ENCODE data around the gene TRHDE. TPM values are rescaled to one million over a fixed set of nuclear protein-coding genes. Genes with fewer than 3 reads are reported as not detected.

The TRHDE gene
- total and polyA plus RNA-seq, 4 donors, result 0.19 to 7.5 (median 3.5) TPM

DNA sequence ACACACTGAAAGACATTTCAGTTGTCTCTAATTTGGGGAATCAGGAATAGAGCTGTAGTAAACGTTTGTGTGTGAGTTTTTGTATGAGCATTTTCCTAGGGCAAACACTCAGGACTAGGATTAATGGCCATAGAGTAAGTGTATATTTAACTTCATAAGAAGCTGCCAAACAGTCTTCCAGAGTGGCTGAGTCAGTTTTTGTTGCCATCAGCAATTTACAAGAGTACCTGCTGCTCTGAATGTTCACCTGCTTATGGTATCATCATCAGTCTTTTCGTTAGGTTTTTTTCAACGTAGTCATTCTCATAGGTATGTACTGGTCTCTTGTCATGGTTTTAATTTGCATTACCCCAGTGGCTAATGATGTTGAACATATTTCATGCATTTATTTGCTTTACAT, 30.6 kb upstream of the TRHDE start:
- Histone ChIP-seq H3K9ac (ENCODE audit: insufficient read depth in 1 of 2, low read length in 2 of 2) (no peak overlapping the region), H3K27ac (ENCODE audit: low read depth in 1 of 2, low read length in 1 of 2) (no peak overlapping the region), H3K4me3 (no peak overlapping the region), H3K27me3 (ENCODE audit: control insufficient read depth in 3 of 3, insufficient read depth in 3 of 3, low read length in 2 of 3) (no peaks in the 10 kb centered on the region), H3K9me3 (ENCODE audit: control insufficient read depth in 4 of 4, insufficient read depth in 3 of 4, low read length in 3 of 4) (no peaks in the 10 kb centered on the region), H3K36me3 (ENCODE audit: control insufficient read depth in 4 of 4, insufficient read depth in 4 of 4, low read length in 4 of 4) (no peaks in the 10 kb centered on the region), H3K4me1 (ENCODE audit: control insufficient read depth in 5 of 5, insufficient read depth in 5 of 5, low read length in 5 of 5) (no peaks in the 10 kb centered on the region)
- no peak for DNase-seq
- no peak for ATAC-seq (ENCODE audit: insufficient read depth, low FRiP score)
- TF ChIP-seq, protein P1, sequence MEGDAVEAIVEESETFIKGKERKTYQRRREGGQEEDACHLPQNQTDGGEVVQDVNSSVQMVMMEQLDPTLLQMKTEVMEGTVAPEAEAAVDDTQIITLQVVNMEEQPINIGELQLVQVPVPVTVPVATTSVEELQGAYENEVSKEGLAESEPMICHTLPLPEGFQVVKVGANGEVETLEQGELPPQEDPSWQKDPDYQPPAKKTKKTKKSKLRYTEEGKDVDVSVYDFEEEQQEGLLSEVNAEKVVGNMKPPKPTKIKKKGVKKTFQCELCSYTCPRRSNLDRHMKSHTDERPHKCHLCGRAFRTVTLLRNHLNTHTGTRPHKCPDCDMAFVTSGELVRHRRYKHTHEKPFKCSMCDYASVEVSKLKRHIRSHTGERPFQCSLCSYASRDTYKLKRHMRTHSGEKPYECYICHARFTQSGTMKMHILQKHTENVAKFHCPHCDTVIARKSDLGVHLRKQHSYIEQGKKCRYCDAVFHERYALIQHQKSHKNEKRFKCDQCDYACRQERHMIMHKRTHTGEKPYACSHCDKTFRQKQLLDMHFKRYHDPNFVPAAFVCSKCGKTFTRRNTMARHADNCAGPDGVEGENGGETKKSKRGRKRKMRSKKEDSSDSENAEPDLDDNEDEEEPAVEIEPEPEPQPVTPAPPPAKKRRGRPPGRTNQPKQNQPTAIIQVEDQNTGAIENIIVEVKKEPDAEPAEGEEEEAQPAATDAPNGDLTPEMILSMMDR (IDR thresholded peaks at IDR 0.05; ENCODE audit: control extremely low read depth, extremely low read depth), result no peak
- WGBS, 2 donors, result 72 to 73% methylated on average over 3 of the region's 3 CpGs

DNA sequence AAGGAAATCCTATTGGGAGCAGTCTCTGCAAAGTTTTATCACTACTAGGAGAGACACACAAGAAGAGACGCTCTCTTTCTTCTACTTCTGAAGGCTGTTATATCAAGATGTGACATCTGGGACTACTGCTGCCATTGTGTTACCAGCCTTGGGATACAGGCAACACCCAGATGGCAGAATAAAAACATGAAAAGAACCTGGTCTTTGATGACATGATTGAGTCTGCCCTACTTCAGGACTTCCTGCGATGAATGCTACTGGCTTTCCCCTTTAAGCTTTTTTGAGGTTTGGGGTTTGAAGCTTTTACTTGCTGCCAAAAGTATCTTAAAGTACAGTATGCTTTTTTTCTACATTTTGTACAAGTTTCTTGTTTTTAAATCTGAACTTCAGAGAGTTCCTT, 29.2 kb upstream of the TRHDE start:
- Histone ChIP-seq H3K27me3 (ENCODE audit: control insufficient read depth in 3 of 3, insufficient read depth in 3 of 3, low read length in 2 of 3) (no peaks in the 10 kb centered on the region), H3K9ac (ENCODE audit: insufficient read depth in 1 of 2, low read length in 2 of 2) (no peak overlapping the region), H3K9me3 (ENCODE audit: control insufficient read depth in 4 of 4, insufficient read depth in 3 of 4, low read length in 3 of 4) (no peaks in the 10 kb centered on the region), H3K36me3 (ENCODE audit: control insufficient read depth in 4 of 4, insufficient read depth in 4 of 4, low read length in 4 of 4) (no peaks in the 10 kb centered on the region), H3K4me3 (no peak overlapping the region), H3K27ac (ENCODE audit: low read depth in 1 of 2, low read length in 1 of 2) (no peak overlapping the region), H3K4me1 (ENCODE audit: control insufficient read depth in 5 of 5, insufficient read depth in 5 of 5, low read length in 5 of 5) (no peaks in the 10 kb centered on the region)
- TF ChIP-seq, protein P1 (IDR thresholded peaks at IDR 0.05; ENCODE audit: control extremely low read depth, extremely low read depth), result no peak
- ATAC-seq (ENCODE audit: insufficient read depth, low FRiP score) (no peak), DNase-seq (no peak)
- WGBS, 2 donors, result 94 to 100% methylated on average over 2 of the region's 2 CpGs

DNA sequence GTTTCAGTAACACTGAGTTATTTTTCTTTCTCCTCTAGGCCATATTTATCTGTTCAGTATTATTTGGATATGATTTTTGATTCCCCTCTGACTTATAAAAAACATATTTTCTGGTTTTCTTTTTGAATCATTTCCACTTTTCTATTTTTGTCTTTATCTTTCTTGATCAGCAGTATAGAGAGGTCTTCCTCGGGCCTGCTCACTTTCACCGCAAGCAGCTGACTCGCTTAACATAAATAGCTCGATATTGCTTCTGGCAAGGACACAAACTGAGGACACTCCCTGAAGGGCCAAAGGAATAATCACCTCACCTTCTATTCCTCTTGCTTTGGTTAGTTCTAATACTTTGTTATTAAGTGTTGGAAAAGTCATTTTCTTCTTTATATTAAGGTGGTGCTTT, 25.8 kb upstream of the TRHDE start:
- 76 to 89% methylated on average over 4 of the region's 4 CpGs for WGBS, 2 donors
- Histone ChIP-seq H3K9ac (ENCODE audit: insufficient read depth in 1 of 2, low read length in 2 of 2) (no peak overlapping the region), H3K36me3 (ENCODE audit: control insufficient read depth in 4 of 4, insufficient read depth in 4 of 4, low read length in 4 of 4) (no peaks in the 10 kb centered on the region), H3K9me3 (ENCODE audit: control insufficient read depth in 4 of 4, insufficient read depth in 3 of 4, low read length in 3 of 4) (peaks cover 0 to 3% (median 0%) of the 10 kb centered on the region in 4 donors), H3K4me3 (no peak overlapping the region), H3K27me3 (ENCODE audit: control insufficient read depth in 3 of 3, insufficient read depth in 3 of 3, low read length in 2 of 3) (no peaks in the 10 kb centered on the region), H3K27ac (ENCODE audit: low read depth in 1 of 2, low read length in 1 of 2) (no peak overlapping the region), H3K4me1 (ENCODE audit: control insufficient read depth in 5 of 5, insufficient read depth in 5 of 5, low read length in 5 of 5) (no peaks in the 10 kb centered on the region)
- DNase-seq, result no peak
- ATAC-seq (ENCODE audit: insufficient read depth, low FRiP score), result no peak
- TF ChIP-seq, protein P1 (IDR thresholded peaks at IDR 0.05; ENCODE audit: control extremely low read depth, extremely low read depth), result no peak

DNA sequence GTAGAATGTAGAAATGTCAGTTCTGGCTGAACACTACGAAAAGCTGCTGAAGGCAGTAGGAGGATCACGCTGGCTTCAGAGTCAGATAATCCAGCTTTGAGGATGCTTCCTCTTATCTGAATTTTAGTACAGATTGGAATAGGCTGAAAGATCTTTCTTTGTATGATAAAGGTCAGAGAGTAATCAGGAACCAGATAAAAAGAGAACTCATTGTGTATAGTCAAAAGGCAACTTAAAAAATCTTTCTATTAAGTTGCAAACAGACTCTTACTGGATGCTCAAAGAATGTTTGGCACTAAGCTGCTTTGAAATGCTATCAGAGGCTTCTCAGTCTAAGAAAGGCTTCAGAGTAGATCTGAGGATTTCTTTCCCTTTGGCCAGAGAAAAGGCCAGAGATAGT, 21.8 kb upstream of the TRHDE start:
- 78 to 86% methylated on average over 2 of the region's 2 CpGs for WGBS, 2 donors
- no peaks in the 10 kb centered on the region for H3K4me1 ChIP-seq (ENCODE audit: control insufficient read depth in 5 of 5, insufficient read depth in 5 of 5, low read length in 5 of 5)

More for the DNA sequence above, 21.8 kb upstream of the TRHDE start:
- no peak for ATAC-seq (ENCODE audit: insufficient read depth, low FRiP score)
- H3K9ac ChIP-seq (ENCODE audit: insufficient read depth in 1 of 2, low read length in 2 of 2), result no peak overlapping the region
- H3K4me3 ChIP-seq, result no peak overlapping the region
- TF ChIP-seq, protein P1 (IDR thresholded peaks at IDR 0.05; ENCODE audit: control extremely low read depth, extremely low read depth), result no peak
- H3K27me3 ChIP-seq (ENCODE audit: control insufficient read depth in 3 of 3, insufficient read depth in 3 of 3, low read length in 2 of 3), result no peaks in the 10 kb centered on the region
- H3K9me3 ChIP-seq (ENCODE audit: control insufficient read depth in 4 of 4, insufficient read depth in 3 of 4, low read length in 3 of 4), result peaks cover 0 to 3% (median 1%) of the 10 kb centered on the region in 4 donors
- no peak for DNase-seq
- H3K36me3 ChIP-seq (ENCODE audit: control insufficient read depth in 4 of 4, insufficient read depth in 4 of 4, low read length in 4 of 4), result no peaks in the 10 kb centered on the region
- H3K27ac ChIP-seq (ENCODE audit: low read depth in 1 of 2, low read length in 1 of 2), result no peak overlapping the region
